Measurements from ENCODE around the gene RFC1.

DNA sequence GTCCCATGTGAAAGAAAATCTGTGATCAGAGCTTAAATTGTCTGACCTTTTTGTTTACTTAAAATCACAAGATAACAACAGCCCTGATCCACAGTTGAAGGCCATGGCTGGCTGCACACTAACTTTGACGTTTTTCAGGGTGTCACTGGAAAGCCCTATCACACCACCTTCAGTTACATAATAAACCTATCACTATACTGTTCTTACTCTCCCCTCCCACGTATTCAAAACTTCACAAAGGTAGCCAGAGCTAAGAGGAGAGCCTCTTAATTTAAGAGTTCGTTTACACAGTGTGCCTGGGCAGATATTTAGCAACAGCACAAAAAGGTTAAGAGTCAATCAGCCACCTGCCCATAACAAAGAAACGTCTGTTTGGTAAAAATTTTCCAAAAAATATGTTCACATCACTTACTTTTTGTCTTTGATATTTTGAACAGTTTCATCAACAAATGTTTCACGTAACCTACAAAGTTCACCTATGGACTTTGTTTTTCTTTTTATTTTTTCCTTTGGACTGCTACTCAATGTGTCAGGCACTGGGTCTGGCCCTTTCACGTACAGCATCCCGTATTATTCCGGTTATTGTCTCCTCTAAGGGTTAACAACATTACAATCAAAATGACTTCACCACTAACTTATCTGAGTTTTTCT lies 25.0 kb downstream of the RFC1 start:
- TF ChIP-seq SP1 (IDR thresholded peaks at IDR 0.05): no peak
- no peak for TF ChIP-seq FOXM1 (IDR thresholded peaks at IDR 0.05; ENCODE audit: borderline replicate concordance)
- TF ChIP-seq BHLHE40 (IDR thresholded peaks at IDR 0.05; ENCODE audit: borderline replicate concordance): no peak
- no peak for TF ChIP-seq FOXA1 (IDR thresholded peaks at IDR 0.05)
- no peak for TF ChIP-seq SUZ12 (IDR thresholded peaks at IDR 0.05)
- TF ChIP-seq CTBP1 (IDR thresholded peaks at IDR 0.05; ENCODE audit: borderline replicate concordance): no peak
- no peak for TF ChIP-seq ELF4 (IDR thresholded peaks at IDR 0.05)
- TF ChIP-seq ZNF384 (IDR thresholded peaks at IDR 0.05): no peak
- TF ChIP-seq FOXK2 (IDR thresholded peaks at IDR 0.05): no peak
- TF ChIP-seq, protein P1, sequence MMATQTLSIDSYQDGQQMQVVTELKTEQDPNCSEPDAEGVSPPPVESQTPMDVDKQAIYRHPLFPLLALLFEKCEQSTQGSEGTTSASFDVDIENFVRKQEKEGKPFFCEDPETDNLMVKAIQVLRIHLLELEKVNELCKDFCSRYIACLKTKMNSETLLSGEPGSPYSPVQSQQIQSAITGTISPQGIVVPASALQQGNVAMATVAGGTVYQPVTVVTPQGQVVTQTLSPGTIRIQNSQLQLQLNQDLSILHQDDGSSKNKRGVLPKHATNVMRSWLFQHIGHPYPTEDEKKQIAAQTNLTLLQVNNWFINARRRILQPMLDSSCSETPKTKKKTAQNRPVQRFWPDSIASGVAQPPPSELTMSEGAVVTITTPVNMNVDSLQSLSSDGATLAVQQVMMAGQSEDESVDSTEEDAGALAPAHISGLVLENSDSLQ (IDR thresholded peaks at IDR 0.05): no peak
- no peak for TF ChIP-seq NFRKB (IDR thresholded peaks at IDR 0.05)
- no peak for TF ChIP-seq ARNT (IDR thresholded peaks at IDR 0.05)
- TF ChIP-seq HDGF (IDR thresholded peaks at IDR 0.05; ENCODE audit: borderline replicate concordance): no peak
- no peak for TF ChIP-seq TARDBP (IDR thresholded peaks at IDR 0.05)
